ENCODE results near the gene CCR3. TPM values are rescaled to one million over a fixed set of nuclear protein-coding genes. Genes with fewer than 3 reads are reported as not detected.

CCR3 gene
- total RNA-seq, 6 donors from 2014 or later = 0.13 TPM; not detected in 5

- 75 to 86% methylated on average over 6 of the region's 6 CpGs for WGBS, 2 donors
- DNase-seq = peak in 1 of 2 donors; percentile 48
- peak in 1 of 2 donors; percentile 46 for ATAC-seq (ENCODE audit: low FRiP score in 2 of 2)
Measured at GRCh38 chr3:46284981-46285683, 42.9 kb downstream of the CCR3 start.

GRCh38 chr3:46285931-46286619 is 43.8 kb downstream of the CCR3 start:
- no peak for DNase-seq
- no peak for TF ChIP-seq EP300 (IDR thresholded peaks at IDR 0.05)
- no peaks in the 10 kb centered on the region for H3K27me3 ChIP-seq
- H3K27ac ChIP-seq = no peak overlapping the region
- no peak overlapping the region for H3K4me3 ChIP-seq
- H3K4me1 ChIP-seq = peaks cover 0 to 4% (median 2%) of the 10 kb centered on the region in 4 donors
- no peaks in the 10 kb centered on the region for H3K9me3 ChIP-seq
- 79 to 86% methylated on average over 5 of the region's 5 CpGs for WGBS, 2 donors
- no peaks in the 10 kb centered on the region for H3K36me3 ChIP-seq
- ATAC-seq (ENCODE audit: low FRiP score in 2 of 2) = no peak

More at GRCh38 chr3:46284981-46285683, 42.9 kb downstream of the CCR3 start:
- no peaks in the 10 kb centered on the region for H3K36me3 ChIP-seq
- H3K9me3 ChIP-seq = no peaks in the 10 kb centered on the region
- no peaks in the 10 kb centered on the region for H3K27me3 ChIP-seq
- no peak overlapping the region for H3K4me3 ChIP-seq
- H3K4me1 ChIP-seq = peaks cover 0 to 8% (median 2%) of the 10 kb centered on the region in 4 donors
- H3K27ac ChIP-seq = peak overlapping the region in 1 of 4 donors; percentile 9
- TF ChIP-seq CTCF (IDR thresholded peaks at IDR 0.05) = no peak
- no peak for TF ChIP-seq POLR2A (IDR thresholded peaks at IDR 0.05)
- no peak for TF ChIP-seq POLR2AphosphoS5 (IDR thresholded peaks at IDR 0.05)
- TF ChIP-seq EP300 (IDR thresholded peaks at IDR 0.05) = no peak

- DNase-seq (no peak), ATAC-seq (ENCODE audit: low FRiP score in 2 of 2) (no peak)
- H3K4me1 ChIP-seq = peaks cover 0 to 4% (median under 1%) of the 10 kb centered on the region in 4 donors
- H3K9me3 ChIP-seq = no peaks in the 10 kb centered on the region
- H3K4me3 ChIP-seq = no peak overlapping the region
- no peak overlapping the region for H3K27ac ChIP-seq
- no peaks in the 10 kb centered on the region for H3K27me3 ChIP-seq
- H3K36me3 ChIP-seq = no peaks in the 10 kb centered on the region
- WGBS, 2 donors = 78 to 85% methylated on average over 5 of the region's 5 CpGs
- TF ChIP-seq POLR2AphosphoS5 (IDR thresholded peaks at IDR 0.05) (no peak), EP300 (IDR thresholded peaks at IDR 0.05) (no peak), CTCF (IDR thresholded peaks at IDR 0.05) (no peak), POLR2A (IDR thresholded peaks at IDR 0.05) (no peak)
Measured at GRCh38 chr3:46286947-46287565, 44.8 kb downstream of the CCR3 start.

GRCh38 chr3:46289551-46289950 is 47.3 kb downstream of the CCR3 start:
- Histone ChIP-seq H3K4me1 (no peaks in the 10 kb centered on the region), H3K4me3 (no peak overlapping the region), H3K27me3 (no peaks in the 10 kb centered on the region), H3K27ac (no peak overlapping the region), H3K9me3 (no peaks in the 10 kb centered on the region), H3K36me3 (no peaks in the 10 kb centered on the region)
- DNase-seq = no peak
- TF ChIP-seq POLR2AphosphoS5 (IDR thresholded peaks at IDR 0.05) (no peak), POLR2A (IDR thresholded peaks at IDR 0.05) (no peak), CTCF (IDR thresholded peaks at IDR 0.05) (no peak), EP300 (IDR thresholded peaks at IDR 0.05) (no peak)
- ATAC-seq (ENCODE audit: low FRiP score in 2 of 2) = no peak
- 100% methylated on average over 1 of the region's 1 CpG for WGBS, 2 donors

- Histone ChIP-seq H3K27me3 (no peaks in the 10 kb centered on the region), H3K36me3 (no peaks in the 10 kb centered on the region), H3K9me3 (no peaks in the 10 kb centered on the region), H3K4me3 (no peak overlapping the region), H3K4me1 (no peaks in the 10 kb centered on the region), H3K27ac (no peak overlapping the region)
- DNase-seq (no peak), ATAC-seq (ENCODE audit: low FRiP score in 2 of 2) (peak in 1 of 2 donors; percentile 55)
- 77 to 78% methylated on average over 2 of the region's 2 CpGs for WGBS, 2 donors
- TF ChIP-seq CTCF (IDR thresholded peaks at IDR 0.05) = no peak
- no peak for TF ChIP-seq POLR2A (IDR thresholded peaks at IDR 0.05)
Measured at GRCh38 chr3:46289966-46290365, 47.7 kb downstream of the CCR3 start.
